MCF 10A (cell line): ENCODE results near the gene EIF4ENIF1. TPM values are rescaled to one million over a fixed set of nuclear protein-coding genes. Genes with fewer than 3 reads are reported as not detected.

ENCODE experiments used
- BruUV-seq: library from RNA; stranded (reverse); fragments of 400-500 nt; replicated peaks from 2 replicates; lab custom pipeline; 2021; lab: Mats Ljungman, UMichigan
- CTCF ChIA-PET: fragments of 300-600 bp; sonication (Branson Sonifier 250); formaldehyde crosslinking; extraction: SDS; loops from one replicate; lab custom pipeline; 2021; ENCODE audit warnings: antibody characterized with exemption, inconsistent platforms; lab: Yijun Ruan, JAX
- POLR2A ChIA-PET: fragments of 300-600, 350-650 bp; sonication (Branson Sonifier 250); formaldehyde crosslinking; extraction: SDS; loops from one replicate; lab custom pipeline; 2020; ENCODE audit warnings: antibody characterized with exemption, inconsistent platforms; lab: Yijun Ruan, JAX
- DNase-seq: peaks from one replicate; pipeline ENCODE4 v3.0.0-alpha.2; 2018; ENCODE audit not compliant: unreplicated experiment
- H3K27ac Mint-ChIP-seq: one replicate; pipeline ENCODE4 v1.8.0; 2022; ENCODE audit warnings: mild to moderate bottlenecking, low read depth, mixed read lengths; ENCODE audit not compliant: unreplicated experiment
- H3K27me3 Mint-ChIP-seq: one replicate; pipeline ENCODE4 v1.8.0; 2022; ENCODE audit warnings: mixed read lengths; ENCODE audit not compliant: insufficient read depth, unreplicated experiment
- H3K36me3 Mint-ChIP-seq: one replicate; pipeline ENCODE4 v1.8.0; 2022; ENCODE audit warnings: mild to moderate bottlenecking, moderate library complexity, mixed read lengths; ENCODE audit not compliant: insufficient read depth, unreplicated experiment
- H3K4me1 Mint-ChIP-seq: one replicate; pipeline ENCODE4 v1.8.0; 2022; ENCODE audit warnings: mixed read lengths; ENCODE audit not compliant: insufficient read depth, unreplicated experiment
- H3K4me3 Mint-ChIP-seq: one replicate; pipeline ENCODE4 v1.8.0; 2022; ENCODE audit warnings: mild to moderate bottlenecking, moderate library complexity, mixed read lengths; ENCODE audit not compliant: unreplicated experiment
- H3K9me3 Mint-ChIP-seq: one replicate; pipeline ENCODE4 v1.8.0; 2022; ENCODE audit warnings: mixed read lengths; ENCODE audit not compliant: unreplicated experiment
- CTCF ChIP-seq: fragments of 200-600 bp; IDR thresholded peaks from one replicate; pipeline ENCODE4 v1.8.0; 2022; ENCODE audit warnings: antibody characterized with exemption, mild to moderate bottlenecking; ENCODE audit not compliant: unreplicated experiment
- intact Hi-C: fragments of 100-400 bp; cut with micrococcal nuclease; formaldehyde crosslinking; loops from 2 replicates; pipeline ENCODE4 v1.14.1; 2022
- total RNA-seq: library from RNA; stranded (reverse); gene quantifications from 2 replicates; pipeline ENCODE4 v1.2.3, GENCODE V29; 2022

The EIF4ENIF1 gene
- total RNA-seq, 1 experiment from 2014 or later: 25.6 TPM

DNA sequence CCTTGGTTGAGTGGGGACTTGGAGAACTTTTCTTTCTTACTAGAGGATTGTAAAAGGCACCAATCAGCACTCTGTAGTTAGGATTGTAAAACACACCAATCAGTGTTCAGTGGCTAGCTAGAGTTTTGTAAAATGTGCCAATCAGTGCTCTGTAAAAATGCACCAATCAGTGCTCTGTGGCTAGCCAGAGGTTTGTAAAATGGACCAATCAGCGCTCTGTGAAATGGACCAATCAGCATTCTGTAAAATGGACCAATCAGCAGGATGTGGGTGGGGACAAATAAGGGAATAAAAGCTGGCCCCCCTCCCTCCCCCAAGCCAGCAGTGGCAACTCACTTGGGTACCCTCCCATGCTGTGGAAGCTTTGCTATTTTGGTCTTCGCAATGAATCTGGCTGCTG lies 95.7 kb downstream of the EIF4ENIF1 start:
- CTCF ChIA-PET: interaction anchor here (0.6 to 1.2 kb wide), 2 partner anchors 53 to 185 kb away, joined by 3 to 6 read pairs; no protein-coding TSS in a partner anchor
- POLR2A ChIA-PET: interaction anchor here (0.6 to 2.6 kb wide), 2 partner anchors 47 to 342 kb away, joined by 4 to 9 read pairs; partner anchors contain the start of gene PATZ1
- BruUV-seq: no TSS peak
- no peak overlapping the region for H3K27ac Mint-ChIP-seq
- no peak overlapping the region for H3K4me3 Mint-ChIP-seq
- no peaks in the 10 kb centered on the region for H3K27me3 Mint-ChIP-seq
- H3K9me3 Mint-ChIP-seq: peaks cover 7% of the 10 kb centered on the region
- H3K4me1 Mint-ChIP-seq: no peaks in the 10 kb centered on the region
- intact Hi-C loops: no loop called here
- TF ChIP-seq CTCF: no peak
- H3K36me3 Mint-ChIP-seq: no peaks in the 10 kb centered on the region
- DNase-seq: no peak

Other genes with a start within 250 kb of the EIF4ENIF1 start
- gene PIK3IP1, start 197.4 kb downstream of the EIF4ENIF1 start, total RNA-seq: 0.25 and 0.93 TPM in 2 replicates
- 16.0 and 19.2 TPM in 2 replicates for gene PATZ1, start 143.5 kb downstream of the EIF4ENIF1 start, total RNA-seq
- 84.8 and 101 TPM in 2 replicates for gene DRG1, start 90.2 kb downstream of the EIF4ENIF1 start, total RNA-seq
- 34.6 and 36.2 TPM in 2 replicates for gene SFI1, start 6.7 kb upstream of the EIF4ENIF1 start, total RNA-seq
- 38.3 and 48.2 TPM in 2 replicates for gene PISD, start 172.4 kb upstream of the EIF4ENIF1 start, total RNA-seq